ENCODE data around the gene COL18A1. TPM values are rescaled to one million over a fixed set of nuclear protein-coding genes. Genes with fewer than 3 reads are reported as not detected.

COL18A1 gene
- total RNA-seq, 1 experiment from 2014 or later = 55.9 TPM

DNA sequence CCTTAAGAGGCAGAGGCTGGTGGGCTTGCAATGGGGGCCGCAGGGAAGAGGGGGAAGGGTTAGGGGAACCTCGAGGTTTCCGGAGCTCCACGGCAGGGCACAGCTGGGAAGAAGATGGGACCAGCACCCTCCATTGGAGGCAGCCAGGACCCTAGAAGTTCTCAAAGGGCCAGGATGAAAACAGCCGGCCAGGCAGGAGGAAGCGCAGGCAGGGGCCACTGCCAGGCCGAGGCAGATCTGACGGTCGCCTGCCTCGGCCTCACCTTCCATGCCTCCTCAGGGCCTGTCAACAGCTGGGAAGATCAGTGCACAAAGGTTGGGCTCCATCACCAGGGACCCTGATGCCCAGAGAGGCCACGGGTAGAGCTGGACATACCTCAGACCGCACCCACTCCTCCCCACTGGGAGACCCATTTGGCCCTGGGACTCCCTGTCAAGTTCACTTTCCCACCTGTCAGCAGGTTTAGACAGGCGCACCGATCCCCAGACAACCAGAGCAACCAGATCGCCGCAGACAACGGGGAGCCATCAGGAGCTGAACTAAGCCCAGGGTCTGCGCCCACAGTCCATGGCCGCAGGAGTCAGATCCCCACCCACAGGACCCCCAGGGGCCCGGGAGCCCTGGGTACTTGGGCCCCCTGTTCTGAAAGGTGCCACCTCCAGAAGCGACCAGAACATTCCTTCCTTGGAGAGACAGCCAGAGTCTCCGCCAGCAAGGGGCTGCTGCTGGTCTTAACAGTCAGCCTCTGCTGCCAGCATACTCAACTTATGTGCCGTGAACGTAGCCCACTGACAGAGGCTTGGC, 135.0 kb downstream of the COL18A1 start:
- peaks cover 15% of the 10 kb centered on the region; the same call in 1 of the 2 replicates for H3K36me3 ChIP-seq
- H3K27me3 ChIP-seq (replicated peaks) = no peaks in the 10 kb centered on the region
- H3K27ac ChIP-seq = no peak overlapping the region
- H3K4me3 ChIP-seq = no peak overlapping the region
- H3K4me1 ChIP-seq (replicated peaks) = peaks cover 11% of the 10 kb centered on the region
- DNase-seq (ENCODE audit: low read depth in 1 of 2, low spot score in 2 of 2) = peak in 1 of 2 experiments; percentile 35
- H3K9me3 ChIP-seq (replicated peaks) = no peaks in the 10 kb centered on the region

DNA sequence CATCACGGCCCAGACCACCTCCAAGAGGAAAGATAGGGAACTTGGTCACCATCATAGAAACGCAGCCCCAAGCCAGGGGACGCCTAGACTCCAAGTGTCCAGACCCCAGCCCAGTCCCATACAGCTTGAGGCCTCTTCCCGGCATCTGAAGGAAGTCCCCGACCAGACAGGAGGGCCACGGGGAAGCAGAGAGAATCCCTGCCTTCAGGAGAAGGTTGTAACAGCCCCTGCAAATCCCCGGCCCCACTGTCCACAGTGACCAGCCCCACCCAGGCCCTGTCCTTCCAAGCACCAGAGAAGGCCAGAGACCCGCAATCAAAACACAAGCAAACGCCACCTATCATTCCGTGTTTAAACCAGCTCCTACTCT, 135.6 kb downstream of the COL18A1 start:
- H3K4me3 ChIP-seq = no peak overlapping the region
- peaks cover 10% of the 10 kb centered on the region; the same call in 1 of the 2 replicates for H3K36me3 ChIP-seq
- no peaks in the 10 kb centered on the region for H3K27me3 ChIP-seq (replicated peaks)
- peaks cover 11% of the 10 kb centered on the region for H3K4me1 ChIP-seq (replicated peaks)
- DNase-seq (ENCODE audit: low read depth in 1 of 2, low spot score in 2 of 2) = peak in 1 of 2 experiments; percentile 36
- H3K27ac ChIP-seq = no peak overlapping the region
- H3K9me3 ChIP-seq (replicated peaks) = no peaks in the 10 kb centered on the region

DNA sequence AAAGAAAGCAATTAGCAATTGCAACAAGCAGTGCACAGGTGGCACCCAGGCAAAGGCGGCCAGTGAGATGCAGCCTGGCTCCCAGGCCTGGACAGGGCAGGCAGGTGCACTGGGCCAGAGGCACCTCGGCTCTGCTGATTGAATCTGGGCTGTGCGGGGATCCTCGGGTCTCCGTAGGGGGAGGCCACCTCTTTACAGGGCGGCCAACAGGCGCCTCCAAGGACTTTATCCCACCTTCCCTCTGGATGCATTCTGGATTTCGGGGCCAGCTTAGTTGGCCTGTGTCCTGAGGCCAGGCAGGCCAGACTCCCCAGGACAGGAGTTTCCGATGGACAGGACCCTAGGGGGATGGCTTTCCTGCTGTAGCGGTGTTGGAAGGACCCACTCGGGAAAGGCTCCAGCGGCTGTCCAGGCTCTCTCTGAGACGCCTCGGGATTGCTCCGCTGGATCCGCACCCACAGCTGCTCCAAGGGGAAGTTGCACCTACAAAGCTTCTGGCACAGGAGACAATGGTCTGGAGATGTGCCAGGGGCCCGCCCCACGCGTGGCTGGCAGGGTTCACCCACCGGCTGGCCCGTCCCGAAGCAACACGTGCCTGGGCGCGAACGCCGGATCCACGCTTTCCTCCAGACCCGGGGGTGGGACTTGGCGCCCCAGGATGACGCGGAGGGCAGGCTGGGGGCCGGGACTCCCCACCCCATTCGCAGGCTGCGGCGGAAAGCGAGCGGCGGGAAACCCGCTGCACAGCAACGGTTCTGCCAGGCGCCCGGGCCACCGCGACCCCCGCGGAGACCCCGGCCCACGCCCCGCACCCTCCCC, 136.5 kb downstream of the COL18A1 start:
- H3K27ac ChIP-seq = no peak overlapping the region
- no peaks in the 10 kb centered on the region for H3K9me3 ChIP-seq (replicated peaks)
- peak in 1 of 2 experiments; percentile 66 for DNase-seq (ENCODE audit: low read depth in 1 of 2, low spot score in 2 of 2)

DNA sequence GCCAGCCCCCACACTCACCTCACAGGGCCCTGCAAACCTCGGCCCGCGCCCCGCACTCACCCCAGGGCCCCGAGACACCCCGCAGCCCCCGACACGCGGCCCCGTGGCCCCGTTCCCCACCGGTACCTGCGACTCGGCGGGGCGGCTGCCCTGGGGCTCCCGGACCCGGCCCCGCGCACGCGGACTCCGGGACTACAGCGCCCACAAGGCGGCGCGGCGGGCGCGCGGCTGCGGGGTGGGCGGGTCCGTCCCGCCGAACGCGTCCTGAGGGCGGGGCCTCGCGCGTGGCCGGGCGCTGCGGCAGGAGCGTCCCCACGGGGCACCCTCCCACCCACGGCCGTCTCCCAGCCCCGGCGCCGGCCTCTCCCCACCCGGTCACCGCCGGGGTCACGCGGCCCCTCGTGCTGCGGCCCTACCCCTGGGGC, 137.3 kb downstream of the COL18A1 start, which contains the start of gene SLC19A1:
Gene SLC19A1 (minus strand): TSS at position 199 of the 425 bp plus-strand sequence. CDS start 4,481 bp downstream, outside the sequence.
- Histone ChIP-seq H3K9me3 (replicated peaks) (no peaks in the 10 kb centered on the region), H3K36me3 (peaks cover 2% of the 10 kb centered on the region; the same call in 1 of the 2 replicates)

More for the DNA sequence above, 136.5 kb downstream of the COL18A1 start:
- Histone ChIP-seq H3K27me3 (replicated peaks) (no peaks in the 10 kb centered on the region), H3K36me3 (peaks cover 7% of the 10 kb centered on the region; the same call in 1 of the 2 replicates), H3K4me1 (replicated peaks) (peaks cover 11% of the 10 kb centered on the region), H3K4me3 (peak overlapping the region; percentile 54)

DNA sequence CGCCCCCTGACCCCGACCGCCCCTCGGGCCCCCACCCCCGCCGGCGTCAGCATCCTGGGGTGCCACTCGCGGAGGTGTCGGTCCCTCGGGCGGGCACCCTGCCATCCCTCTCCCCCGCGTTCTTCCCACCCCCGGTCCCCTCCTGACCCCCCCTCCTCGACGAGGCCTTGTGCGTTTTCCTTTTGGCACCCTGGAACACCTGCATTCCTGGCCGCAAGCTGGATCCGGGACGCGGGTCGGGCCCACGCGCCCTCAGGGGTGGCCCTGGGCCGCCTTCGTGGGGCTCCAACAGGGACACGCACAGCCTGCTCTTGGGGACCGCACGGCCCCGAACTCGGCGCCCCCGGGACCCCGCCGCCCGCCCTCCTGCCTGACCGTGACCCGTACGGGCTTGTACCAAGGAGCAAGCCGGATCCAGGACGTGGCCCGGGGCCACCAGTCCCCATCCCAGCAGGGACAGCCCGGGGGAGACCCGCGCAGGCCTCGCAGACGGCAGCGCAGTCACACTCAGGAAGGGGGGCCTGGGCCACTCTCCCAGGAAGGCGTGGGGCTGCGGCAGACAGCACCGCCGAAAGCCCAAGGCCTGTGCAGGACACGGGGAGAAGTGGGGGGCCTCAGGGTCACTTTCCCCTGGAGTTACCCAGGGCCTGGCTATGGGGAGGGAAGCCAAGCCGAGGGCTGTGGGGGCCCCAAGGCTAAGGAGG, 137.9 kb downstream of the COL18A1 start:
- H3K4me1 ChIP-seq (replicated peaks) = peaks cover 15% of the 10 kb centered on the region
- H3K9me3 ChIP-seq (replicated peaks) = no peaks in the 10 kb centered on the region
- no peak overlapping the region for H3K27ac ChIP-seq
- H3K36me3 ChIP-seq = peaks cover 2% of the 10 kb centered on the region; the same call in 1 of the 2 replicates
- peak overlapping the region; percentile 54 for H3K4me3 ChIP-seq
- DNase-seq (ENCODE audit: low read depth in 1 of 2, low spot score in 2 of 2) = peak in 1 of 2 experiments; percentile 43
- no peaks in the 10 kb centered on the region for H3K27me3 ChIP-seq (replicated peaks)

More for the DNA sequence above, 137.3 kb downstream of the COL18A1 start, which contains the start of gene SLC19A1:
- H3K4me3 ChIP-seq = peak within 1 kb of the TSS; percentile 54
- H3K4me1 ChIP-seq (replicated peaks) = peaks cover 11% of the 10 kb centered on the region
- H3K27ac ChIP-seq = no peak within 1 kb of the TSS
- H3K27me3 ChIP-seq (replicated peaks) = no peaks in the 10 kb centered on the region
- DNase-seq (ENCODE audit: low read depth in 1 of 2, low spot score in 2 of 2) = peak in 1 of 2 experiments; percentile 58

DNA sequence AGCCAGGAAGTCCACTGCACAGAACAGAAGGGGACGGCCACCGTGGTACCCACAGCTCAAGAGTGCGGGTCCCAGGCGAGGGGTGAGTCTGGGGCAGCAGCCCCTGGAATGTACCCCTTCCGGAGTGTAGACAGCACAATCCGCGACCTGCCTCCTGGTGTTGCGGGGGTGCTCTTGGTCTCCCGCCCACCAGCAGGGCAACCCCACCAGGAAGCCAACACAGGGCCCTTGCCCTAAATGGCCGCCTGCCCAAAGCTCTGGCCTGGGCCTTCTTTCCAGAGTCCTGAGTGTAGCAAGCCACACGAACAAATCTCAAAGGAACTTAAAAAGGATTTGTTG, 138.4 kb downstream of the COL18A1 start:
- Histone ChIP-seq H3K27me3 (replicated peaks) (no peaks in the 10 kb centered on the region), H3K27ac (no peak overlapping the region), H3K9me3 (replicated peaks) (no peaks in the 10 kb centered on the region), H3K4me1 (replicated peaks) (peaks cover 21% of the 10 kb centered on the region), H3K36me3 (peaks cover 2% of the 10 kb centered on the region; the same call in 1 of the 2 replicates), H3K4me3 (no peak overlapping the region)
- DNase-seq (ENCODE audit: low read depth in 1 of 2, low spot score in 2 of 2) = peak in 1 of 2 experiments; percentile 38

DNA sequence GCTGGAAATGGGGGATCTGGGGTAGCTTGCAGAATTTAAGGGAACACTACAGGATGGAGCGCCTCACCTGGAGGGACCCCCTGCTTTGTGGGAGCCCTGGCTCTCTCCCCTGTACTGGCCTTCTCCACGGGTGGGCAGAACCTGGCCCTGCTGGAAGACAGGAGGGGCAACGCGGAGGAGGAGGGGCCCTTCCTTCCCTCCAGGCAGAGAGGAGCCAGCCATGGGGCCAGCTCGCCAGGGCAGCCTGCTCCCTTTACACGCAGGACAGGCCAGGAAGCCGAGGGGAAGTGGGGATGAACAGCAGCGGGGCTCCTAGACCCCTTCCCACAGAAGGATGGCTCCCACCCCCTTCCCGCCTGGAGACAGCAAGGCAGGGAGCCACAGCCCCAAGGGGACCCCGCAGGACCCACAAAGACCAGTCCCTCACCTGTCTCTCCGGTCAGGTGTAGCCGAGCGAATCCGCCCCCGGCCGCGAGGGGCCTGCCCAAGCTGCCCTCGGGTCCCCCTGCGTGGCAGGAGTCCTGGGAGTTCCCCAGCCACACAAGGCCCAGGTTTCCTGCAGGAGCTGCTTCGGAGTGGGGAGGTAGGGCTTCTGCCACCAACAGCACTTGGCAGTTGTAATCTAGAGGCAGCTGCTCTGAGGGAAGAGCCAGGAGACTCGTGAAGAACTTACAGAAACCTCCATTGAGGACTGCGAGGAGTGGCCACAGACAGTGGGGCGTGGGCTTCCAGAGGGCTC, 138.9 kb downstream of the COL18A1 start:
- no peak overlapping the region for H3K27ac ChIP-seq
- no peak overlapping the region for H3K4me3 ChIP-seq
- peaks cover 21% of the 10 kb centered on the region for H3K4me1 ChIP-seq (replicated peaks)
- peak in 1 of 2 experiments; percentile 41 for DNase-seq (ENCODE audit: low read depth in 1 of 2, low spot score in 2 of 2)
- H3K27me3 ChIP-seq (replicated peaks) = no peaks in the 10 kb centered on the region
- H3K9me3 ChIP-seq (replicated peaks) = peaks cover 2% of the 10 kb centered on the region; the same call in 1 of the 2 replicates
- H3K36me3 ChIP-seq = peaks cover 5% of the 10 kb centered on the region; the same call in 1 of the 2 replicates

DNA sequence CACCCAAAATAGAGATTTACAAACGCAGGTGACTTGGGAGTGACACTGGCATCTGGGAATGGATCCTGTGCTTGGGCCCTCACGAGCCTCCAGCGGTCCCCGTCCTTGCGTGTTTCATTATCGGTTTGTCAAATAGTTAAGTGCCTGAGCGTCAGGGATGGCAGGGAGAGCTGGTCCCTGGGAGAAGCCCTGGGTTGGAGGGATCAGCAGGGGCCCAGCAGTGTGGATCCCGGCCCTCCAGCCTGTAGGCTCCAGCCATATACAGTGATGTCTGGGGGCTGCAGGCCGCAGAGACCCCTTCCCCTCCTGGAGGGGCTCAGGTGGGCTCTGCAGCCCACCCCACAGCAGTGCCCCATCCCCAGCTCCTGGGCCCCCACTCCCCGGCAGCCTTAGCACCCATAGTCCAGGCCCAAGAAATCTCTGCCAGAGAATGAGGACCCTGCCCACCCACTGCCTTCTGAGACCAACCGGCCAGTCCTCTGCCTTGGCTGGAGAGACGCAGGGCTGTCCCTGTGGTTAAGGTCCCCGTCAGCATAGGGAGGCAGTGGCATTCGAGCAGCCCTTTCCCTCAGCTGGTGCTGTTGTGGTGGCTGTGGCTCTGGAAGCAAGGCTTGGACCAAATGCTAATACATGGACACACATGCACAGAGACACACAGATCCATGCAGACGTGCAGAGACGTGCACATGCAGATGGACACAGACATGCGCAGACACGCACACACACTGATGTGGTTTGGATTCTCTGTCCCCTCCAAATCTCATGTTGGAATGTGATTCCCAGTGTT, 139.7 kb downstream of the COL18A1 start:
- no peak overlapping the region for H3K4me3 ChIP-seq
- H3K27me3 ChIP-seq (replicated peaks) = no peaks in the 10 kb centered on the region
- H3K9me3 ChIP-seq (replicated peaks) = peaks cover 3% of the 10 kb centered on the region; the same call in 1 of the 2 replicates
- peak in 1 of 2 experiments; percentile 38 for DNase-seq (ENCODE audit: low read depth in 1 of 2, low spot score in 2 of 2)
- H3K4me1 ChIP-seq (replicated peaks) = peaks cover 21% of the 10 kb centered on the region
- H3K36me3 ChIP-seq = peaks cover 5% of the 10 kb centered on the region; the same call in 1 of the 2 replicates
- no peak overlapping the region for H3K27ac ChIP-seq

DNA sequence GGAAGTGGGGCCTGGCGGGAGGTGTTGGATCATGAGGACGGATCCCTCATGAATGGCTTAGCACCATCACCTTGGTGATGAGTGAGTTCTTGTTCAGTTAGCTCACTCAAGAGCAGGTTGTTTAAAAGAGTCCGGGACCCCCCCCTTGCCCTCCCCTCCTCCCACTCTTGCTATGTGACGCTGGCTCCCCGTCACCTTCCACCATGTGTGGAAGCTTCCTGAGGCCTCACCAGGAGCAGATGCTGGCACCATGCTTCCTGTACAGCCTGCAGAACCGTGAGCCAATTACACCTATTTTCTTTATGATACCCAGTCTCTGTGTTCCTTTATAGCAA, 140.2 kb downstream of the COL18A1 start:
- H3K27ac ChIP-seq = no peak overlapping the region
- peaks cover 3% of the 10 kb centered on the region; the same call in 1 of the 2 replicates for H3K9me3 ChIP-seq (replicated peaks)

DNA sequence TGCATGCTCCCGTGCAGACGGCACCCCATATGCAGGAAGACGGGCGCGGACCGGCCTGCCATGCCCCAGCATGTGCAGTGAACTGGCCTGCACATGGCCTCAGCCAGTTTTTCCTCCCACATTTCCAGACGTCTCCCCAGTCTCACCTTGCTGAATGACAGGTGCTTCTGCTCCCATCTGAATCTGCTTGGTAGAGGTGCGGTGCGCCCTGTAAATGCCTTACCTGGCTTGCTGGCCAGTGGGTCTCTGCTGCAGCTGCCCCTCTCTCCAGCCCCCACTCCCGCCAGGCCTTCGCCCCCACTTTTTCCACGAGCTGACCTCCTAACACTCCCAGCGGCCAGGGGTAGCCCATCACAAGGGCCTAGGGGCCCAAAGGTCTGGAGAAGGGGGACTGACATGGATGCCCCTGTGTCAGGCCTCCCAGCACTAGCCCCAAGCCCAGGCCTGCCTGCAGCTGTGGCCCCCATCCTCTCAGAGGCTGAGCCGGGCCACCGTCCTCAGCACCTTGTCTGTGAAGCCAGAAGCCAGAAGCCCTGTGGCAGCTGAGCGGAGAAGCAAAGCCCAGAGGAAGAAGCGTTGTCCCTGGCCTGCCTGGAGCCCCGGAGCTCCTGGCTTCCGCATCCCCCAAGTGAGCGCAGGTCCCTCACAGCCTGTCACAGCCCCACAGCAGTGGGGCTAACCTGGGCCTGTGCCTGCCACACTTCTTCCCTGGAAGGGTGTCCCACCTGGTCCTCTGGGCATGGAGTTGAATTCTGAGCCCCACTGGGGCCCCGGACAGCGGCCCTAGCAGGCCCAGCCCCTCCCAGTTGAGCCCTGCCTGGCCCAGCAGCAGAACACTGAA, 140.9 kb downstream of the COL18A1 start:
- DNase-seq (ENCODE audit: low read depth in 1 of 2, low spot score in 2 of 2) = no peak
- Histone ChIP-seq H3K4me1 (replicated peaks) (peaks cover 22% of the 10 kb centered on the region), H3K27ac (no peak overlapping the region), H3K27me3 (replicated peaks) (no peaks in the 10 kb centered on the region), H3K9me3 (replicated peaks) (peaks cover 3% of the 10 kb centered on the region; the same call in 1 of the 2 replicates), H3K4me3 (no peak overlapping the region), H3K36me3 (0 out of 2 replicates have a peak, but pooled peaks cover 3% of the 10 kb centered on the region)

More for the DNA sequence above, 140.2 kb downstream of the COL18A1 start:
- H3K4me1 ChIP-seq (replicated peaks) = peaks cover 21% of the 10 kb centered on the region
- peak in 1 of 2 experiments; percentile 26 for DNase-seq (ENCODE audit: low read depth in 1 of 2, low spot score in 2 of 2)
- 0 out of 2 replicates have a peak, but pooled peaks cover 3% of the 10 kb centered on the region for H3K36me3 ChIP-seq
- no peaks in the 10 kb centered on the region for H3K27me3 ChIP-seq (replicated peaks)
- no peak overlapping the region for H3K4me3 ChIP-seq
